HEK293 (cell line): Measurements from ENCODE around the gene RBFOX2.

ENCODE experiments used
- CTCF ChIA-PET: fragments of 350-600 bp; formaldehyde crosslinking; extraction: SDS; loops from one replicate; lab custom pipeline; 2021; ENCODE audit warnings: antibody characterized with exemption; lab: Yijun Ruan, JAX
- POLR2A ChIA-PET: fragments of 300-600 bp; formaldehyde crosslinking; extraction: SDS; loops from one replicate; lab custom pipeline; 2020; ENCODE audit warnings: antibody characterized with exemption, inconsistent platforms; lab: Yijun Ruan, JAX
- H3K27ac ChIP-seq: fragments of 200-500 bp; sonication (Bioruptor generic); 2 replicates; pipeline ENCODE4 v1.5.1; 2014; ENCODE audit warnings: low read depth, low read length, control low read depth, inconsistent platforms; ENCODE audit errors: extremely low read depth
- H3K36me3 ChIP-seq, 2 experiments: fragments of 200-500 bp in 1 of 2; sonication (Bioruptor generic) in 1 of 2; 1 replicate in 1 of 2; 2 replicates in 1 of 2; pipeline ENCODE4 v1.5.1; 2014 to 2017; ENCODE audit warnings: inconsistent platforms in 2 of 2, low read length in 2 of 2; ENCODE audit not compliant: control insufficient read depth in 2 of 2, insufficient read depth in 1 of 2
- H3K4me1 ChIP-seq: fragments of 200-500 bp; sonication (Bioruptor generic); 2 replicates; pipeline ENCODE4 v1.5.1; 2014; ENCODE audit warnings: mild to moderate bottlenecking, low read length, inconsistent platforms; ENCODE audit not compliant: control insufficient read depth, insufficient read depth
- H3K4me3 ChIP-seq: 2 replicates; pipeline ENCODE4 v1.5.1; 2011; ENCODE audit warnings: low read depth, mild to moderate bottlenecking, control low read depth, low read length, moderate library complexity
- H3K9me3 ChIP-seq: fragments of 200-500 bp; sonication (Bioruptor generic); 2 replicates; pipeline ENCODE4 v1.5.1; 2014; ENCODE audit warnings: low read depth, low read length, inconsistent platforms; ENCODE audit not compliant: control insufficient read depth, insufficient read depth
- EGR2 ChIP-seq: fragments of 450-650 bp; formaldehyde crosslinking; IDR thresholded peaks from 2 replicates; pipeline ENCODE4 v1.5.1; 2016; ENCODE audit warnings: low read depth, missing biosample characterization, missing genetic modification characterization
- SCRT1 ChIP-seq: fragments of 450-650 bp; formaldehyde crosslinking; IDR thresholded peaks from 2 replicates; pipeline ENCODE4 v1.5.1; 2016; ENCODE audit warnings: missing biosample characterization, missing genetic modification characterization, borderline replicate concordance
- YY1 ChIP-seq: fragments of 450-650 bp; formaldehyde crosslinking; IDR thresholded peaks from 2 replicates; pipeline ENCODE4 v1.5.1; 2018; ENCODE audit warnings: missing biosample characterization, missing genetic modification characterization
- ZNF10 ChIP-seq: fragments of 450-650 bp; formaldehyde crosslinking; IDR thresholded peaks from 2 replicates; pipeline ENCODE4 v1.5.1; 2017; ENCODE audit warnings: missing biosample characterization, missing genetic modification characterization
- ZNF324 ChIP-seq: fragments of 450-650 bp; formaldehyde crosslinking; IDR thresholded peaks from 2 replicates; pipeline ENCODE4 v1.5.1; 2016; ENCODE audit warnings: missing biosample characterization, missing genetic modification characterization
- ZNF366 ChIP-seq: fragments of 450-650 bp; formaldehyde crosslinking; conservative IDR thresholded peaks from 2 replicates; pipeline ENCODE4 v1.5.1; 2016; ENCODE audit warnings: missing biosample characterization, missing genetic modification characterization
- ZNF548 ChIP-seq: fragments of 450-650 bp; formaldehyde crosslinking; IDR thresholded peaks from 2 replicates; pipeline ENCODE4 v1.5.1; 2016; ENCODE audit warnings: missing biosample characterization, missing genetic modification characterization
- ZNF626 ChIP-seq: fragments of 450-650 bp; sonication (Bioruptor Pico); formaldehyde crosslinking; IDR thresholded peaks from 2 replicates; pipeline ENCODE4 v1.5.1; 2018; ENCODE audit warnings: missing biosample characterization, missing genetic modification characterization, inconsistent platforms
- TF ChIP-seq, protein P1 (sequence below): fragments of 450-650 bp; formaldehyde crosslinking; IDR thresholded peaks from 2 replicates; pipeline ENCODE4 v1.5.1; 2016; ENCODE audit warnings: missing biosample characterization, missing genetic modification characterization
- TF ChIP-seq, protein P2 (sequence below): fragments of 450-650 bp; formaldehyde crosslinking; IDR thresholded peaks from 2 replicates; pipeline ENCODE4 v1.5.1; 2016; ENCODE audit warnings: missing biosample characterization, missing genetic modification characterization
- TF ChIP-seq, protein P3 (sequence below): fragments of 450-650 bp; formaldehyde crosslinking; IDR thresholded peaks from 2 replicates; pipeline ENCODE4 v1.5.1; 2016; ENCODE audit warnings: missing biosample characterization, missing genetic modification characterization
- TF ChIP-seq, protein P4 (sequence below): fragments of 450-650 bp; formaldehyde crosslinking; IDR thresholded peaks from 2 replicates; pipeline ENCODE4 v1.5.1; 2016; ENCODE audit warnings: missing biosample characterization, missing genetic modification characterization, low read depth
- TF ChIP-seq, protein P5 (sequence below): fragments of 450-650 bp; formaldehyde crosslinking; conservative IDR thresholded peaks from 2 replicates; pipeline ENCODE4 v1.5.1; 2016; ENCODE audit warnings: low read depth, missing biosample characterization, missing genetic modification characterization

RBFOX2 gene

DNA sequence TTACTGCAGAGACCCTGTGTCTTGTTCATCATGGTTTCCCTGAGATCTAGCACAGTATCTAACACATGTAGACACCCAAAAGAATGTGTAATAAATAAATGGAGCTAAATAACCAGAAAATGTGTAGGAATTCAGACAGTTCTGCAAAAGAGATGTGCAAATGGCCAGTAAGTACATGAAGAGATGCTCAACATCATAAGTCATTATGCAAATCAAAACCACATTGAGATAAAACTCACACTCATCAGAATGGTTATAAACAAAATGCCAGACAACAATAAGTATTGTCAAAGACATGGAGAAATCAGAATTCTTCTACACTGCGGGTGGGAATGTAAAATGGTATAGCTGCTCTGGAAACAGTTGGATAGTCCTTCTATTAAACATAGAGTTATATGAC is 88.5 kb downstream of the RBFOX2 start:
- Histone ChIP-seq H3K4me1 (0 out of 2 replicates have a peak, but pooled peaks cover 4% of the 10 kb centered on the region), H3K9me3 (no peaks in the 10 kb centered on the region), H3K36me3 (peaks cover 0 to 7% of the 10 kb centered on the region in 2 experiments; a peak in 2 of 3 replicates), H3K27ac (no peak overlapping the region), H3K4me3 (no peak overlapping the region)
- ChIA-PET POLR2A (no interaction called here), CTCF (interaction anchor here (0.6 to 6.4 kb wide), 4 partner anchors 9 to 125 kb away, joined by 3 to 55 read pairs (median 3); no protein-coding TSS in a partner anchor)
- no peak for TF ChIP-seq ZNF324 (tag by site-specific recombination)
- TF ChIP-seq, protein P1, sequence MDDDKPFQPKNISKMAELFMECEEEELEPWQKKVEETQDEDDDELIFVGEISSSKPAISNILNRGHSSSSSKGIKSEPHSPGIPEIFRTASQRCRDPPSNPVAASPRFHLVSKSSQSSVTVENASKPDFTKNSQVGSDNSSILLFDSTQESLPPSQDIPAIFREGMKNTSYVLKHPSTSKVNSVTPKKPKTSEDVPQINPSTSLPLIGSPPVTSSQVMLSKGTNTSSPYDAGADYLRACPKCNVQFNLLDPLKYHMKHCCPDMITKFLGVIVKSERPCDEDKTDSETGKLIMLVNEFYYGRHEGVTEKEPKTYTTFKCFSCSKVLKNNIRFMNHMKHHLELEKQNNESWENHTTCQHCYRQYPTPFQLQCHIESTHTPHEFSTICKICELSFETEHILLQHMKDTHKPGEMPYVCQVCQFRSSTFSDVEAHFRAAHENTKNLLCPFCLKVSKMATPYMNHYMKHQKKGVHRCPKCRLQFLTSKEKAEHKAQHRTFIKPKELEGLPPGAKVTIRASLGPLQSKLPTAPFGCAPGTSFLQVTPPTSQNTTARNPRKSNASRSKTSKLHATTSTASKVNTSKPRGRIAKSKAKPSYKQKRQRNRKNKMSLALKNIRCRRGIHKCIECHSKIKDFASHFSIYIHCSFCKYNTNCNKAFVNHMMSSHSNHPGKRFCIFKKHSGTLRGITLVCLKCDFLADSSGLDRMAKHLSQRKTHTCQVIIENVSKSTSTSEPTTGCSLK: no peak

DNA sequence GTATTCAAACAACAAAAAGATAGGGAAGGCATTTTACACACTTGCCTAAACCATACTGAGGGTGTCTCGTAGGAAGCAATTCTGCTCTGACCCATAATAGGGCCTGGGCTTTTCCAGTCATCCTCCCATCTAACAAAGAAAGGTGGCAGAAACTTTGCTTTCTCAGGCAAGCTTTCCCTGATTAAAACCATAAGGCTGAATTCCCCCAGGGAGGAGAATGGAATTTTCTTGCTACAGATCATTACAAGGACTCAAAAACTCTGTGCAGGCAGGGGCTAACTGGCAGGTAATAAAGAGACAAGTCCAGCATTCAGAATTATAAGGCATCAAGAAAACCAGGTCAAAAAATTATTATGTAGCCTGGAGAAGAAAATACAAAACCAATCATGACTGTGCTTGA is 90.4 kb downstream of the RBFOX2 start:
- CTCF ChIA-PET: interaction anchor here (0.8 to 6.4 kb wide), 2 partner anchors 13 to 127 kb away, joined by 3 to 55 read pairs; no protein-coding TSS in a partner anchor

More for the DNA sequence above, 90.4 kb downstream of the RBFOX2 start:
- Histone ChIP-seq H3K4me3 (no peak overlapping the region), H3K36me3 (peaks cover 0 to 7% of the 10 kb centered on the region in 2 experiments; a peak in 2 of 3 replicates), H3K9me3 (no peaks in the 10 kb centered on the region), H3K27ac (no peak overlapping the region), H3K4me1 (peaks cover 4% of the 10 kb centered on the region; the same call in 1 of the 2 replicates)
- POLR2A ChIA-PET: no interaction called here
- TF ChIP-seq ZNF366 (tag by site-specific recombination) (no peak), YY1 (tag by site-specific recombination) (no peak), EGR2 (tag by site-specific recombination) (no peak), ZNF548 (tag by site-specific recombination) (no peak), ZNF626 (no peak), ZNF10 (tag by site-specific recombination) (no peak), SCRT1 (tag by site-specific recombination) (no peak)
- TF ChIP-seq, protein P2, sequence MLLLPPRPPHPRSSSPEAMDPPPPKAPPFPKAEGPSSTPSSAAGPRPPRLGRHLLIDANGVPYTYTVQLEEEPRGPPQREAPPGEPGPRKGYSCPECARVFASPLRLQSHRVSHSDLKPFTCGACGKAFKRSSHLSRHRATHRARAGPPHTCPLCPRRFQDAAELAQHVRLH (tag by site-specific recombination): no peak
- TF ChIP-seq, protein P3, sequence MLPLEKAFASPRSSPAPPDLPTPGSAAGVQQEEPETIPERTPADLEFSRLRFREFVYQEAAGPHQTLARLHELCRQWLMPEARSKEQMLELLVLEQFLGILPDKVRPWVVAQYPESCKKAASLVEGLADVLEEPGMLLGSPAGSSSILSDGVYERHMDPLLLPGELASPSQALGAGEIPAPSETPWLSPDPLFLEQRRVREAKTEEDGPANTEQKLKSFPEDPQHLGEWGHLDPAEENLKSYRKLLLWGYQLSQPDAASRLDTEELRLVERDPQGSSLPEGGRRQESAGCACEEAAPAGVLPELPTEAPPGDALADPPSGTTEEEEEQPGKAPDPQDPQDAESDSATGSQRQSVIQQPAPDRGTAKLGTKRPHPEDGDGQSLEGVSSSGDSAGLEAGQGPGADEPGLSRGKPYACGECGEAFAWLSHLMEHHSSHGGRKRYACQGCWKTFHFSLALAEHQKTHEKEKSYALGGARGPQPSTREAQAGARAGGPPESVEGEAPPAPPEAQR: no peak
- TF ChIP-seq, protein P4, sequence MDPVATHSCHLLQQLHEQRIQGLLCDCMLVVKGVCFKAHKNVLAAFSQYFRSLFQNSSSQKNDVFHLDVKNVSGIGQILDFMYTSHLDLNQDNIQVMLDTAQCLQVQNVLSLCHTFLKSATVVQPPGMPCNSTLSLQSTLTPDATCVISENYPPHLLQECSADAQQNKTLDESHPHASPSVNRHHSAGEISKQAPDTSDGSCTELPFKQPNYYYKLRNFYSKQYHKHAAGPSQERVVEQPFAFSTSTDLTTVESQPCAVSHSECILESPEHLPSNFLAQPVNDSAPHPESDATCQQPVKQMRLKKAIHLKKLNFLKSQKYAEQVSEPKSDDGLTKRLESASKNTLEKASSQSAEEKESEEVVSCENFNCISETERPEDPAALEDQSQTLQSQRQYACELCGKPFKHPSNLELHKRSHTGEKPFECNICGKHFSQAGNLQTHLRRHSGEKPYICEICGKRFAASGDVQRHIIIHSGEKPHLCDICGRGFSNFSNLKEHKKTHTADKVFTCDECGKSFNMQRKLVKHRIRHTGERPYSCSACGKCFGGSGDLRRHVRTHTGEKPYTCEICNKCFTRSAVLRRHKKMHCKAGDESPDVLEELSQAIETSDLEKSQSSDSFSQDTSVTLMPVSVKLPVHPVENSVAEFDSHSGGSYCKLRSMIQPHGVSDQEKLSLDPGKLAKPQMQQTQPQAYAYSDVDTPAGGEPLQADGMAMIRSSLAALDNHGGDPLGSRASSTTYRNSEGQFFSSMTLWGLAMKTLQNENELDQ (tag by site-specific recombination): no peak
- TF ChIP-seq, protein P5, sequence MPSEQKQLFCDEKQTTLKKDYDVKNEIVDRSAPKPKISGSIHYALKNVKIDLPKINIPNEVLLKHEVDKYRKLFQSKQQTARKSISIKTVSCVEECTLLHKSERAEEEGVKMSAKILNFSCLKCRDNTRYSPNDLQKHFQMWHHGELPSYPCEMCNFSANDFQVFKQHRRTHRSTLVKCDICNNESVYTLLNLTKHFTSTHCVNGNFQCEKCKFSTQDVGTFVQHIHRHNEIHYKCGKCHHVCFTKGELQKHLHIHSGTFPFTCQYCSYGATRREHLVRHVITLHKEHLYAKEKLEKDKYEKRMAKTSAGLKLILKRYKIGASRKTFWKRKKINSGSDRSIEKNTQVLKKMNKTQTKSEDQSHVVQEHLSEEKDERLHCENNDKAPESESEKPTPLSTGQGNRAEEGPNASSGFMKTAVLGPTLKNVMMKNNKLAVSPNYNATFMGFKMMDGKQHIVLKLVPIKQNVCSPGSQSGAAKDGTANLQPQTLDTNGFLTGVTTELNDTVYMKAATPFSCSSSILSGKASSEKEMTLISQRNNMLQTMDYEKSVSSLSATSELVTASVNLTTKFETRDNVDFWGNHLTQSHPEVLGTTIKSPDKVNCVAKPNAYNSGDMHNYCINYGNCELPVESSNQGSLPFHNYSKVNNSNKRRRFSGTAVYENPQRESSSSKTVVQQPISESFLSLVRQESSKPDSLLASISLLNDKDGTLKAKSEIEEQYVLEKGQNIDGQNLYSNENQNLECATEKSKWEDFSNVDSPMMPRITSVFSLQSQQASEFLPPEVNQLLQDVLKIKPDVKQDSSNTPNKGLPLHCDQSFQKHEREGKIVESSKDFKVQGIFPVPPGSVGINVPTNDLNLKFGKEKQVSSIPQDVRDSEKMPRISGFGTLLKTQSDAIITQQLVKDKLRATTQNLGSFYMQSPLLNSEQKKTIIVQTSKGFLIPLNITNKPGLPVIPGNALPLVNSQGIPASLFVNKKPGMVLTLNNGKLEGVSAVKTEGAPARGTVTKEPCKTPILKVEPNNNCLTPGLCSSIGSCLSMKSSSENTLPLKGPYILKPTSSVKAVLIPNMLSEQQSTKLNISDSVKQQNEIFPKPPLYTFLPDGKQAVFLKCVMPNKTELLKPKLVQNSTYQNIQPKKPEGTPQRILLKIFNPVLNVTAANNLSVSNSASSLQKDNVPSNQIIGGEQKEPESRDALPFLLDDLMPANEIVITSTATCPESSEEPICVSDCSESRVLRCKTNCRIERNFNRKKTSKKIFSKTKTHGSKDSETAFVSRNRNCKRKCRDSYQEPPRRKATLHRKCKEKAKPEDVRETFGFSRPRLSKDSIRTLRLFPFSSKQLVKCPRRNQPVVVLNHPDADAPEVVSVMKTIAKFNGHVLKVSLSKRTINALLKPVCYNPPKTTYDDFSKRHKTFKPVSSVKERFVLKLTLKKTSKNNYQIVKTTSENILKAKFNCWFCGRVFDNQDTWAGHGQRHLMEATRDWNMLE (tag by site-specific recombination): no peak
